Bladder microvascular endothelial cell (primary cell): ENCODE measurements around the gene MUTYH. TPM values are rescaled to one million over a fixed set of nuclear protein-coding genes. Genes with fewer than 3 reads are reported as not detected.

Experiments
- total RNA-seq: library from RNA; depleted of rRNA; stranded (reverse); fragments of >200 nt; gene quantifications from 2 replicates; pipeline ENCODE4 v1.2.3, GENCODE V29; 2014

Gene MUTYH
- 10.7 and 16.8 TPM in 2 replicates for total RNA-seq

DNA sequence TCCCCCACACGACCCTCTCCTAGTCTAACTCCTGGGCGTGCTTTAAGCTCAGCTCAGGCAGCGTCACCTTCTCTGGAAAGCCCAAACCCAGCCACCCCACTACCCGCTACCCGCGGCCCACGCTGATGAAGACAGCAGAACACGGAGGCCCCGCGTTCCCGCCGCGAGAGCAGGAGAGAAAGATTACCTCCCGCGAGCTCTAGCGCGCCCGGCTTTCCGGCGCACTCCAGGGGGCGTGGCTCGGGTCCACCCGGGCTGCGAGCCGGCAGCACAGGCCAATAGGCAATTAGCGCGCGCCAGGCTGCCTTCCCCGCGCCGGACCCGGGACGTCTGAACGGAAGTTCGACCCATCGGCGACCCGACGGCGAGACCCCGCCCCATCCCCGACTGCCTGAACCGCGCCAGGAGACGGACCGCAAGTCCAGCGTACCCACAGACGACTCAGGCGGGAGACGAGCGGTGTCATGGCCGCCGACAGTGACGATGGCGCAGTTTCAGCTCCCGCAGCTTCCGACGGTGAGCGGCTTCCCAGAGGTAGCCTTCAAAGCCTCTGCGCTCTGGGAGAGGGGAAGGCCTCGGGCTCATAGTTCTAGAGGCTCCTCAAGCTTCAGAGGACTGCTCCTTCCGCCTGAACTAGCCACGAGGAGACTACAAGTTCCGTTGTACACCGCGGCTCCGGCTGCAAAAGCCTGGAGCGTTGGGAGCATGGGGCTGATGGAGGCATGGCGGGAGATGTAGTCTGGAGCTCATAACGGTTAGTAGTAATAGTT, at the start of gene MUTYH, which contains the start of gene TOE1:
Gene MUTYH, minus strand, starts transcription at position 652 of the 770 bp plus-strand sequence. CDS start 5,935 bp downstream, outside the sequence.
Gene TOE1, plus strand, starts transcription at position 382 of the 770 bp plus-strand sequence. Its CDS starts 83 bp downstream, at position 465.

GRCh38 chr1:45326627-45327623, 13.3 kb downstream of the MUTYH start, which contains the start of gene HPDL:
Gene HPDL, plus strand, starts transcription at chr1:45326895. Its CDS starts 254 bp downstream, at chr1:45327149.

Other genes with a start within 250 kb of the MUTYH start
- 0.16 and 11.3 TPM in 2 replicates for gene ZSWIM5, start 133.8 kb downstream of the MUTYH start, total RNA-seq
- 1.4 and 1.5 TPM in 2 replicates for gene HPDL, start 13.5 kb downstream of the MUTYH start, total RNA-seq
- gene TOE1, start 270 bp downstream of the MUTYH start, total RNA-seq = 13.4 and 23.4 TPM in 2 replicates
- 2.6 TPM in 2 replicates for gene TESK2, start 150.7 kb upstream of the MUTYH start, total RNA-seq
- 0.32 and 0.44 TPM in 2 replicates for gene CCDC163, start 159.6 kb upstream of the MUTYH start, total RNA-seq
- 0.81 and 0.88 TPM in 2 replicates for gene MMACHC, start 159.9 kb upstream of the MUTYH start, total RNA-seq
- 675 and 720 TPM in 2 replicates for gene PRDX1, start 181.4 kb upstream of the MUTYH start, total RNA-seq
- 153 and 224 TPM in 2 replicates for gene AKR1A1, start 210.4 kb upstream of the MUTYH start, total RNA-seq
- 73.9 and 83.4 TPM in 2 replicates for gene NASP, start 243.6 kb upstream of the MUTYH start, total RNA-seq